Measurements from ENCODE around the gene SP8.

The SP8 gene

DNA sequence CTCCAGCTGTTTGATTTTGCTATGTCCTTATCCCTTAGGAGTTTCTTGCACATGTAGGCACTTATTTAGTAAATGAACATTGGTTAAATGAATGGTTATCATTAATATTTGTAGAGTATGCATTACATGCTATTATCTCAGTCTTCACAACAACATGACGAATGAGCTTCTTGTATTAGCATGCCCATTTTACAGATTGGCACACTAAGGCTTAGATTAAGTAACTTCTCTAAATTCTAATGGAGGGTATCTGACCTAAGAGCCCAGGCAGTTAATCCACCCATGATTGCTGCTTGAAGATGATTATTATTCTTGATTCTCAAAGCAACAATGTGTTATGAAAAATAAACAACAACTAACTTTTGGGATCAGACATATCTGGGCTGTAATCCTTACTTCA is 32.7 kb downstream of the SP8 start:
- no peak for DNase-seq (ENCODE audit: low read depth in 3 of 3)

DNA sequence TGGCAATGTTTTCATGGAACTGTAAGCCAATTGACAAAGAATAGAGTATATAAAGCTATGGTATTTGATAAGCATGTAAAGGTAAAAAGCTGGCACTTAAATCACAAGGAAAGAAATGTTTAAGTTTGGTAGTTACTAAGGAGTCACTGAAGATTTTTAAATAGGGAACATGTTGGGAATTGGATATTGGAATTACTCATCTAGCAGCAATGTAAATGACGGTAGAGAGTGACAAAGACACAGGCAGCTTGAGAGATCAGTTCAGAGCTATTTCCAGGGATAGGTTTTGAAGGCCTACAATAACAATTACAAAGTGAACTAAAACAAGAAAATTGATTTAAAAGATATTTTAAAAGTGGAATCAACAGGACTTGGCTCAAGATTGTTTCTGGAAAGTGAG is 36.8 kb downstream of the SP8 start:
- no peak for DNase-seq (ENCODE audit: low read depth in 3 of 3)

GRCh38 chr7:20748853-20749252 is 37.8 kb downstream of the SP8 start:
- DNase-seq (ENCODE audit: low read depth in 3 of 3) = no peak

DNA sequence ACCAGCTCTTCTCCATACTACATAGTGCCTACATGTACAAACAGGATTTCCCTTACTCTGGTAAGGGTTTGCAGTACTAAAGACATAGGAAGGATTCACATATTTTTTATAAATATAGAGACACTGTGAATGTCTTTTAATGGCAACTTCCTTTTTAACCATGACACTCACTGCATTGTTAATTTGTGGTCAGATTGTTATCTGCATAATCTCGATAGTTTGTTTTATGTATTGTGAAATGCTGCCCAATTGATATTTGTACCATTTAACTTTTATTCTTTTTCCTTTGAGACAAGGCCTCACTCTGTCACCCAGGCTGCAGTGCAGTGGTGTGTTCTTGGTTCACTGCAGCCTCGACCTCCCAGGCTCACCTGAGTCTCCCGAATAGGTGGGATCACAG is 39.7 kb downstream of the SP8 start:
- DNase-seq (ENCODE audit: low read depth in 3 of 3) = no peak

- DNase-seq (ENCODE audit: low read depth in 3 of 3) = no peak
Measured at GRCh38 chr7:20745702-20746101, 41.0 kb downstream of the SP8 start.

GRCh38 chr7:20744954-20745446 is 41.7 kb downstream of the SP8 start:
- DNase-seq (ENCODE audit: low read depth in 3 of 3) = no peak

- DNase-seq (ENCODE audit: low read depth in 3 of 3) = no peak
Measured at GRCh38 chr7:20742913-20743312, 43.8 kb downstream of the SP8 start.

GRCh38 chr7:20741801-20742200 is 44.9 kb downstream of the SP8 start:
- no peak for DNase-seq (ENCODE audit: low read depth in 3 of 3)

DNA sequence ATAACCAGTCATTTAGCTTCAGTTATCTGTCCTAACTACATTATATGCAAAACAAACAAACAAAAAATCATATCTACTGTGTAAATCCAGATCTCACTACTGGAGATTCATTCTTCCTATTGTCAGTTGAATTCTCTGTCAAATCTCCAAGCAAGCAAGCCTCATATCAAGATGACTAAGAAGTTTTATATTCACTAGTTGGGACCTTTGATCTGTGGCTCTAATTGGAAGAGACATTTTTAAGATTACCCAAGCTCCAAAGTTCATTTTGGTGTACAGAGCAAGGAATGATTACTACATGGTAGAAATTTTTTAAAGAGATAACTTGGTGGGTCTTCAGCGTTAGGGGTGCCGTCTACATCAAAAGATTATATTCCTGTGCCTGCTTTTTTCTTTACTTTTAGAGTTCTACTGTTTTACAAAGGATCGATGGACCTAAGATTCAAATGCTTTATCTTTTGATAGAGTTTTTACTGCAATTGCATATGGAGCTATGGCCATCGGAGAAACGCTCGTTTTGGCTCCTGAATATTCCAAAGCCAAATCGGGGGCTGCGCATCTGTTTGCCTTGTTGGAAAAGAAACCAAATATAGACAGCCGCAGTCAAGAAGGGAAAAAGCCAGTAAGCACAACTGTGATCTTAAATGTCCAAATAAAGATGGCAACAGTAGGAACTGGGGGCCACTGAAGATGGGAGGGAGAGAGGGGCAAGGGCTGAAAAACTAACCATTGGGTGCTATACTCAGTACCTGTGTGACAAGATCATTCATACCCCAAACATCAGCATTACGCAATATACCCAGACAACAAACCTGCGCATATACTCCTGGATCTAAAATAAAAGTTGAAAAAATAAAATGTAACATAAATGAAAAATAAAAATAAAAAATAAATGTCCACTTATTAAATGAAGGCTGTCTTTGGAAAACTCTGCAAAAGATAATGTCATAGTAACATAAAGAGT is 47.9 kb downstream of the SP8 start:
- no peak for DNase-seq (ENCODE audit: low read depth in 3 of 3)

DNA sequence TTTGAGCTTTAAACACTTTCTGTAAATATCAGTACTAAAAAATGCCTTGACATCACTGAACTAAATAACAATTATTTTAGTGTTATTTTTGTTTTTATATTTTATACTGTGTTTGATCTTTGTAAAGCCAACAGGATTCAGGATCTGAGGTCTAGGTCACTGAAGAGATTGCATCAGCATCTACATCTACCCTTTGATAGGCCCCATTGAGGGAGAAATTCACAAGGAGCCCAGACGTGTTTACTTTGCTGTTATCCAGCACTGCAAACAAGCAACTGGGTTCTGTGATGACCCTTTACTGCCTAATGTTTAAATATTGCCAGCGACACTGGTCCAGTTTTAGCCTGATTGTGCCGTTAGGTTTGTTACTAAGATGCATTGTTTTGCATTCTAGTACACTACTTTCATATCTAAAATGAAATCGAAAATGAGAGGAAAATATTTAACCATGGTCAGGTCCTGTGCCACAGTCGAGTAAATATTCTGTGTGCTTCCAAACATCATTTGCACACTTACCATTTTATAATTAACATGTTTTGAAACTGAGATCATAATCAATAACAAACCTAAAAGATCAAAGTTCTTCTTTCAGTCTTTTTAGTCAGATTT is 48.7 kb downstream of the SP8 start:
- no peak for DNase-seq (ENCODE audit: low read depth in 3 of 3)

- no peak for DNase-seq (ENCODE audit: low read depth in 3 of 3)
Measured at GRCh38 chr7:20735346-20736065, 51.2 kb downstream of the SP8 start.

All from stimulated activated CD4-positive, alpha-beta T cell treated with anti-CD3 and anti-CD28 coated beads, TNF-alpha, amount 100 ng/mL, for 4 hours (primary cell).